Fibroblast of lung (primary cell): ENCODE measurements around the gene PBLD.

Experiments used
- CTCF ChIP-seq, 2 donors: IDR thresholded peaks in 1 of 2; conservative IDR thresholded peaks in 1 of 2; 1 replicate in 1 of 2; 2 replicates in 1 of 2; pipeline ENCODE4 v1.5.1; 2011 to 2012; ENCODE audit warnings: low read length in 2 of 2, control low read depth in 1 of 2, inconsistent platforms in 1 of 2, low read depth in 1 of 2, mild to moderate bottlenecking in 1 of 2
- EZH2 ChIP-seq: IDR thresholded peaks from 2 replicates; pipeline ENCODE4 v1.5.1; 2012; ENCODE audit warnings: low read length, control low read depth, mild to moderate bottlenecking; ENCODE audit errors: missing control alignments

GRCh38 chr10:68275600-68276126 lies 57.1 kb downstream of the PBLD start:
- no peak for TF ChIP-seq CTCF (conservative IDR thresholded peaks at IDR 0.05 in 1 of 2, IDR thresholded peaks at IDR 0.05 in 1 of 2; ENCODE audit: low read depth in 1 of 2, low read length in 2 of 2)
- no peak for TF ChIP-seq EZH2
